Measurements from ENCODE around the gene ECHS1. TPM values are rescaled to one million over a fixed set of nuclear protein-coding genes. Genes with fewer than 3 reads are reported as not detected.
"Not testable (repeated sequence)": the region's sequence is repeated elsewhere in the genome, so short reads cannot be mapped to it uniquely, and the experiment has no call there.

The ECHS1 gene
- total and polyA plus RNA-seq, 2 experiments from 2014 or later: 82.2 to 150 TPM

- Histone ChIP-seq H3K4me2 (ENCODE audit: unreplicated experiment) (no peak overlapping the region), H4K20me1 (ENCODE audit: insufficient read depth) (no peaks in the 10 kb centered on the region), H3K4me3 (no peak overlapping the region), H3K9ac (no peak overlapping the region), H2AFZ (no peak overlapping the region), H3K9me2 (ENCODE audit: insufficient read depth) (no peaks in the 10 kb centered on the region), H3K36me3 (ENCODE audit: low read depth) (peaks cover 3% of the 10 kb centered on the region; the same call in 1 of the 2 replicates), H3F3A (ENCODE audit: insufficient read depth) (no peaks in the 10 kb centered on the region), H3K79me2 (ENCODE audit: insufficient read depth) (0 out of 2 replicates have a peak, but pooled peaks cover 8% of the 10 kb centered on the region), H3K9me3 (ENCODE audit: low read depth) (no peaks in the 10 kb centered on the region), H3K27me3 (replicated peaks; ENCODE audit: insufficient read depth) (no peaks in the 10 kb centered on the region), H3K27ac (no peak overlapping the region), H3K4me1 (ENCODE audit: insufficient read depth) (no peaks in the 10 kb centered on the region)
- in situ Hi-C loops (cut with MboI): no loop called here
- DNase-seq: no peak
- 96% methylated on average over 17 of the region's 17 CpGs for WGBS, 2 experiments (ENCODE audit: low coverage in 1 of 2, low lambda C conversion rate in 2 of 2, missing lambda C conversion rate in 2 of 2)
- TF ChIP-seq EZH2phosphoT487 (IDR thresholded peaks at IDR 0.05; ENCODE audit: insufficient read depth, low read depth): no peak
- no peak for TF ChIP-seq EZH2 (IDR thresholded peaks at IDR 0.05; ENCODE audit: insufficient read depth, poor library complexity, severe bottlenecking)
Observed at GRCh38 chr10:133420028-133420427, 46.9 kb upstream of the ECHS1 start.

- H4K20me1 ChIP-seq (ENCODE audit: insufficient read depth): no peaks in the 10 kb centered on the region
- no peaks in the 10 kb centered on the region for H3K9me3 ChIP-seq (ENCODE audit: low read depth)
- no peak overlapping the region for H3K4me2 ChIP-seq (ENCODE audit: unreplicated experiment)
- H3K9ac ChIP-seq: no peak overlapping the region
- peaks cover 3% of the 10 kb centered on the region; the same call in 1 of the 2 replicates for H3K36me3 ChIP-seq (ENCODE audit: low read depth)
- no peak for DNase-seq
- H3K9me2 ChIP-seq (ENCODE audit: insufficient read depth): no peaks in the 10 kb centered on the region
- H3K79me2 ChIP-seq (ENCODE audit: insufficient read depth): 0 out of 2 replicates have a peak, but pooled peaks cover 8% of the 10 kb centered on the region
- no peak overlapping the region for H3K27ac ChIP-seq
- whole genome bisulfite sequencing, 2 experiments (ENCODE audit: low coverage in 1 of 2, low lambda C conversion rate in 2 of 2, missing lambda C conversion rate in 2 of 2): 94 to 95% methylated on average over 29 to 34 of the region's 34 CpGs
- no peak overlapping the region for H3K4me3 ChIP-seq
- TF ChIP-seq EZH2 (IDR thresholded peaks at IDR 0.05; ENCODE audit: insufficient read depth, poor library complexity, severe bottlenecking) (no peak), EZH2phosphoT487 (IDR thresholded peaks at IDR 0.05; ENCODE audit: insufficient read depth, low read depth) (no peak)
- no peaks in the 10 kb centered on the region for H3K4me1 ChIP-seq (ENCODE audit: insufficient read depth)
- no peak overlapping the region for H2AFZ ChIP-seq
- in situ Hi-C loops (cut with MboI): no loop called here
- no peaks in the 10 kb centered on the region for H3F3A ChIP-seq (ENCODE audit: insufficient read depth)
- H3K27me3 ChIP-seq (replicated peaks; ENCODE audit: insufficient read depth): no peaks in the 10 kb centered on the region
Observed at GRCh38 chr10:133419211-133419950, 46.2 kb upstream of the ECHS1 start.

GRCh38 chr10:133418289-133418993, 45.3 kb upstream of the ECHS1 start:
- Histone ChIP-seq H3K27me3 (replicated peaks; ENCODE audit: insufficient read depth) (no peaks in the 10 kb centered on the region), H3K27ac (no peak overlapping the region), H3K9me2 (ENCODE audit: insufficient read depth) (no peaks in the 10 kb centered on the region), H3K4me2 (ENCODE audit: unreplicated experiment) (no peak overlapping the region), H3K79me2 (ENCODE audit: insufficient read depth) (peaks cover 10% of the 10 kb centered on the region), H3K36me3 (ENCODE audit: low read depth) (peaks cover 3% of the 10 kb centered on the region; the same call in 1 of the 2 replicates), H3K9me3 (ENCODE audit: low read depth) (no peaks in the 10 kb centered on the region), H3K4me3 (no peak overlapping the region), H2AFZ (no peak overlapping the region), H3F3A (ENCODE audit: insufficient read depth) (no peaks in the 10 kb centered on the region), H3K9ac (no peak overlapping the region), H3K4me1 (ENCODE audit: insufficient read depth) (no peaks in the 10 kb centered on the region), H4K20me1 (ENCODE audit: insufficient read depth) (no peaks in the 10 kb centered on the region)
- no peak for TF ChIP-seq EZH2phosphoT487 (IDR thresholded peaks at IDR 0.05; ENCODE audit: insufficient read depth, low read depth)
- no peak for TF ChIP-seq EZH2 (IDR thresholded peaks at IDR 0.05; ENCODE audit: insufficient read depth, poor library complexity, severe bottlenecking)
- in situ Hi-C loops (cut with MboI): no loop called here
- no peak for DNase-seq
- WGBS, 2 experiments (ENCODE audit: low coverage in 1 of 2, low lambda C conversion rate in 2 of 2, missing lambda C conversion rate in 2 of 2): 86 to 90% methylated on average over 14 of the region's 14 CpGs

GRCh38 chr10:133415752-133416151, 42.6 kb upstream of the ECHS1 start:
- DNase-seq: no peak
- H3K9me3 ChIP-seq (ENCODE audit: low read depth): peaks cover 5% of the 10 kb centered on the region
- no peaks in the 10 kb centered on the region for H3K4me1 ChIP-seq (ENCODE audit: insufficient read depth)
- H3K36me3 ChIP-seq (ENCODE audit: low read depth): peaks cover 29% of the 10 kb centered on the region
- no peaks in the 10 kb centered on the region for H3K9me2 ChIP-seq (ENCODE audit: insufficient read depth)
- H3F3A ChIP-seq (ENCODE audit: insufficient read depth): no peaks in the 10 kb centered on the region
- no peak for TF ChIP-seq EZH2 (IDR thresholded peaks at IDR 0.05; ENCODE audit: insufficient read depth, poor library complexity, severe bottlenecking)
- TF ChIP-seq EZH2phosphoT487 (IDR thresholded peaks at IDR 0.05; ENCODE audit: insufficient read depth, low read depth): no peak
- no peak overlapping the region for H3K9ac ChIP-seq
- H4K20me1 ChIP-seq (ENCODE audit: insufficient read depth): 0 out of 2 replicates have a peak, but pooled peaks cover 3% of the 10 kb centered on the region
- 93 to 98% methylated on average over 22 to 25 of the region's 25 CpGs for WGBS, 2 experiments (ENCODE audit: low coverage in 1 of 2, low lambda C conversion rate in 2 of 2, missing lambda C conversion rate in 2 of 2)
- peaks cover 37% of the 10 kb centered on the region for H3K79me2 ChIP-seq (ENCODE audit: insufficient read depth)
- no peak overlapping the region for H2AFZ ChIP-seq
- no peak overlapping the region for H3K27ac ChIP-seq
- H3K4me3 ChIP-seq: no peak overlapping the region
- in situ Hi-C loops (cut with MboI): no loop called here
- H3K27me3 ChIP-seq (replicated peaks; ENCODE audit: insufficient read depth): no peaks in the 10 kb centered on the region
- H3K4me2 ChIP-seq (ENCODE audit: unreplicated experiment): no peak overlapping the region

GRCh38 chr10:133414401-133414800, 41.2 kb upstream of the ECHS1 start:
- H3K4me1 ChIP-seq (ENCODE audit: insufficient read depth); H3K9me2 ChIP-seq (ENCODE audit: insufficient read depth); H3K9me3 ChIP-seq (ENCODE audit: low read depth); H3K4me3 ChIP-seq; H4K20me1 ChIP-seq (ENCODE audit: insufficient read depth); H3K27ac ChIP-seq; H3F3A ChIP-seq (ENCODE audit: insufficient read depth); H2AFZ ChIP-seq; H3K9ac ChIP-seq; H3K4me2 ChIP-seq (ENCODE audit: unreplicated experiment); DNase-seq; H3K27me3 ChIP-seq (replicated peaks; ENCODE audit: insufficient read depth); in situ Hi-C loops (cut with MboI): not testable (repeated sequence)
- peaks cover 39% of the 10 kb centered on the region for H3K36me3 ChIP-seq (ENCODE audit: low read depth)
- WGBS, 2 experiments (ENCODE audit: low coverage in 1 of 2, low lambda C conversion rate in 2 of 2, missing lambda C conversion rate in 2 of 2): 95 to 98% methylated on average over 5 to 19 of the region's 23 CpGs
- H3K79me2 ChIP-seq (ENCODE audit: insufficient read depth): peaks cover 51% of the 10 kb centered on the region

Data from GM23248 (cell line).